Hematopoietic multipotent progenitor cell treated with erythropoietin and hydrocortisone succinate and interleukin-3 and kit ligand, for 6 days (in vitro differentiated cells): Measurements from ENCODE around the gene MAD1L1.
A peak's percentile ranks its signal among the peaks of the same experiment; 100 is the strongest.
"Not testable (repeated sequence)": the region's sequence is repeated elsewhere in the genome, so short reads cannot be mapped to it uniquely, and the experiment has no call there.

ENCODE experiments used
- DNase-seq: peaks from one replicate; pipeline ENCODE4 v3.0.0-alpha.2; 2015

Gene MAD1L1

DNA sequence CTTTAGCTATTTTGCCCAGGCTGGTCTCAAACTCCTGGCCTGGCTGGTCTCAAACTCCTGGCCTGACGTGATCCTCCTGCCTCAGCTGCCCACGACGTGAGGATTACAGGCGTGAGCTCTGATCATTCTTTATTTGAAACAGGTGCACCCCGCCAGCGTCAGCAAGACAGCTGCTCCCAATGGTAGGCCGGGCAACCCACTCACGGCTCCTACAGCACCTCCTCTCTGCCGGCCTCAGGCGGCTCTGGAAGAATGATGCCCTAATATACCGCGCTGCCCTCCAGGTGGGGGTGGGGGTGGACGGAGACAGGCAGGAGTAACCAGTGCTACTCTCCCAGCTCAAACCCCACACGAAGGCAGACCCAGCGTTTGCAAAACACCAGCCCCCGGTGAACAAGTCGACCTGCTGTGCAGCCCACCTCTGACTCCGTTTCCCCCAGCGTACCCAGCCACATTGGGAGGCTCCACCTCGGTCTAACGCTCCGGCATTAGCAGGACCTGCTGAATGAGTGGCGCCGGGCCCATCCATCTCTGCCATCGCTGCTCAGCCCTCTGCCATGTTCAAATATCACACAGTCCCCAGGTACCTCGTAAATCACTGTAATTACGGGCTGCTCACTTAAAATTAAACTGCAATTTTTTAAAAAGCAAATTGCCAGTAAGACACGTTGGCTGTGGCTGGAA, 414.0 kb downstream of the MAD1L1 start:
- DNase-seq = no peak

DNA sequence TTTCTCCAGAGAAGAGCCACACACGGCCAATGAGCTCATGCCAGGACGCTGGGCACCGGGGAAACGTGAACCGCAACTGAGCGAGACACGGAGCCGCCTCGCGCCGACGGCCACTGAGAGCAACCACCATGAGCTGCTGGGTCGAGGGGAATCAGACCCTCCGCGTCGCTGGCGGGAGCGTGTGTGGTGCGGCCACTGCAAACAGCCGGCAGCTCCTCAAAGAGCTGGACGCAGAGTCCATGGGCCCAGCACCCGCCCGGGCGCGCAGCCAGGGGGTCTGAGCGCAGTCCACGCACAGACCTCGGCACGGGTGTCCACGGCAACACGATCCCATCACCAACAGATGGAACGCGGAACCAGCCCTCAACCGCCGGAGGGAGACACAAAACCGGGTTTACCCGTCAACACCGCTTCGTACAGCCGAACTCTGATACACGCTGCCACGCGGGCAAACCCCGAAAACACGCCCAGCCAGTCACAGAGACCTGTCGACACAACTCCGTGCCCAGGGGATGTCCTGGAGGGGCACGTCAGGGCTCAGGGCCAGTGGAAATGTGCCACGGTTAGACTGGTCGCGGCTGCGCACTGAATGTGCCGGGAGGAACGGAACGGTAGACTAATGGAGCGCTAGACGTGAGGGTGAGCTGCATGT, 415.6 kb downstream of the MAD1L1 start:
- no peak for DNase-seq

DNA sequence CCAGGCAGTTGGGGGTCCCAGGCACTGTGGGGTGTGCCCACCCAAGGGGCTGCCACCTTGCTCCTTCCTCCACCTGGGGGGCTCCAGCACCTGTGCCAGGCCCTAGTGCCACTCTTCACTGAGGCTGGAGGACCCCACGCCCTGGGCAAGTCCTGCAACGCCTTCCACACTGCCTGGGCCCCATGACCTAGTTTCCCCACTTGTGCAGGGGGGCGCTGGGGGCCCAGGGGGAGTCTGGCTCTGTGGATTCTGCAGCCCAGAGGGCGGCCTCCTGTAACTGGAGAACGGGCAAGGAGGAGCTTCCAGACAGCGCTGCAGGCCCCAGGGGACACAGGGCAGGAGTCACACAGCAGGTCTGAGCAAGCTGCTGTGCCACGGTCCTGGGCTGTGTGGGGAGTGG, 416.3 kb downstream of the MAD1L1 start:
- DNase-seq = not testable (repeated sequence)

DNA sequence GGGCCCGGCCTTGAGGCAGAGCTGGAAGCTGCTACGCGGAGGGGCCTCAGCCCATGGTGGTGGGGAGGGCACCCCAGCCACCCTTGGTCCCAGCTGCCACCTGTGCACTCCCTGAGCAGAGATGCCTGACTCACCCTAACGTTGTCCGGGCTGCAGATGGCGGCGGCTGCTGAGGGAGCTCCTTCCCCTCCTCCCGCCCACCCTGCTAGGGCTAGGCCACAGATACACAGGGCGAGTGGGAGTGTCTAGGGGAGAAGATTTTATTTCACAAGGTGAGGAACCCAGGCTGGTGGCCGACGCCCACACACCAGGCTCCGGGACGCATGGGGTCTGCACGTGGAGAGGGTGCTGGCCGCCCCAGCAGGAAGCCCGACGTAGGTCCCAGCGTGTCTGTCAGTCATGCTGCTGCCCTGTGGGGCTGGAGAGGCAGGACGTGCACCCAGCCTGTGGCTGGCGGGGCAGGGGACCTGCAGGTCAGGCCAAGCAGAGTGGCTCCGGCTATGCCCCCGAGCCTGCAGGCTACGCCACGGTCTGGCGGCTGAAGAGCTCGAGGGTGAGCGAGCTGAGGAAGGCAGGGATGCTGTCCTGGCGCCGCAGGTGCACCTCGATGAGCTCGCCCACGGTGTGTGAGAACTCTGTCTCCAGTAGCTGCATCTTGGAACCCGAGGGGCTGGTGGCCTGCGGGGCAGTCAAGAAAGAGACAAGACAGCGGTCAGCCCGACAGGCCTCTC, 417.0 kb downstream of the MAD1L1 start:
- not testable (repeated sequence) for DNase-seq

DNA sequence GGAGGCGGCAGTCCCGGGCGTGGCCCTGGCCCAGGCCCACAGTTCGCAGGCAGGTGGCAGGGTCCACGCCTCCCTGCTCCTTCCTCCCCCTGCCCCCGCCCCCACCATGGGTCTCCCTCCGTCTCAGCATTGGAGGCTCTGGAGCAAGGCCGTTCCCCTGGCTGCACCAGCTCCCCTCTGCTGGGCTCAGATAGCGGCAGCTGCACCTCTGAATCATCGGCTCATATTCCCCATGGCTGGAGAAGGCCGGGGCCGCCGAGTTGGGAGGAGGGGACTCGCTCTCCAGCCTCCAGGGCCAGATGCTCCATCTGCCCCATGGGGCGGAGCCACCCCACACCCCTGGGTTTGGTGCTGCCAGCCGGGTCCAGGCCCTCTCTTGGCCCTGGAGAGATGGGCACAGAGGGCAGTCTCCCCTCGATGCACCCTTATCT, 417.7 kb downstream of the MAD1L1 start:
- DNase-seq = no peak

DNA sequence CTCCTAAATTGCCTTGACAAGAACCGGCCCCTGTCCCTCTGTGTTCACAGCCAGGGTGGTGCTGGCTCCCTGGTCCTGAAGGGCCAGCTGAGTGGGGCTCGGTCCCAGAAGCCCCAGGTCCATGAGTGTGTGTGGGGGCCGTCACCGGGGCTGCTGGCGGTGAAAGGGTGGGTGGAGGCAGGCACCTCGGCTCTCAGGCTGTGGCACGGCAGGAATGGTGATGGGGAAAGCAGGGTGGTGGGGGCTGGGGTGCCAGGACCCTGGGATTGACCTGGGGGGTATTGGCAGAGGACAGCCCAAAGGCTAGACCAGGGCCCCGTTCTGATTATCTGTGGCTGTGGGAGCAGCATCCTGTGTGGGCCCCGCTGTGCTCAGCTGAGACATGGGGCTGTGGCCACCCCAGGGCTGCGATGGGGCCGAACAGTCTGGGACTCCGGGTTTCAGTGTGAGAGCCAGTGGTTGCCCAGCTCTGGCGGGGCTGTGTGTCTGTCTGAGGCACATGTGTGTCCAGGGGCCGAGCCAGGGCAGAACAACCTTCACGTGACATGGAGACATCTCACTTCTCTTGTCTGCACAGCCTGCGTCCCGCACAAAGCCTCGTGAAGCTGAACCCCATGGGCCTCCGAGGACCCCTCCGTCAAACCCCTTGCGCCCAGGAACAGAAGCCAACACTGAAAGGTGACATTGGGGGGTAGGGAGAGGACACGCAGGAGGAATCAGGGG, 418.5 kb downstream of the MAD1L1 start:
- DNase-seq = no peak

DNA sequence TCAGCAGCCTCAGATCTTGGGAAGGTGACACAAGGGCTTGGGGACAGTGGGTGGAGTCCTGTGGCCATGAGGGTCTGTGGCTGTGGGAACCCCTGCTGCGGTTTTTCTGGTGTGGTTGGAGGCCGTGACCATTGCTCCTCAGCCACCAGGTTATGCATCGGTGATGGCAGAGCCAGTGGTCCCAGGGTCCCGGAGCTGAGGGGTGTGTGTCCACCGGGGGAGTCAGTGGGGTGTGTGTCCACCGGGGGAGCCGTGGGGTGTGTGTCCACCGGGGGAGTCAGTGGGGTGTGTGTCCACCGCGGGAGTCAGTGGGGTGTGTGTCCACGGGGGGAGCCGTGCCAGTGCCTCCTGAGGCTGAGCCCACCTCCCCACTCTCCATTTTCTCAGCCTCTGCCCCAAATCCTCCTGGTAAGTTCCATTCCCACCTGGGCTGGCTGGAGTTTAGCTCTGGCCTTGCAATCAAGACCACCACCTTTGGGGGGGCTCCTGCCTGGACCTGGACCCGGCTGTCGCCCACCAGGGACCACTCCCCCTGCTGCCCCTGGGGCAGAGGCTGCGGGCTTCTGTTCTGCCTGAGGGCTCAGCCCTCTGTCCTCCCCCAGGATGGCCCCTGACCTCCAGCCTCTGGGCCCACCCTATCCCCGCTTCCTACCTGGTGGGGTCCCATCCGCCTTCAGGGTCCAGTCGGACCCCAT, 419.2 kb downstream of the MAD1L1 start:
- DNase-seq = no peak

DNA sequence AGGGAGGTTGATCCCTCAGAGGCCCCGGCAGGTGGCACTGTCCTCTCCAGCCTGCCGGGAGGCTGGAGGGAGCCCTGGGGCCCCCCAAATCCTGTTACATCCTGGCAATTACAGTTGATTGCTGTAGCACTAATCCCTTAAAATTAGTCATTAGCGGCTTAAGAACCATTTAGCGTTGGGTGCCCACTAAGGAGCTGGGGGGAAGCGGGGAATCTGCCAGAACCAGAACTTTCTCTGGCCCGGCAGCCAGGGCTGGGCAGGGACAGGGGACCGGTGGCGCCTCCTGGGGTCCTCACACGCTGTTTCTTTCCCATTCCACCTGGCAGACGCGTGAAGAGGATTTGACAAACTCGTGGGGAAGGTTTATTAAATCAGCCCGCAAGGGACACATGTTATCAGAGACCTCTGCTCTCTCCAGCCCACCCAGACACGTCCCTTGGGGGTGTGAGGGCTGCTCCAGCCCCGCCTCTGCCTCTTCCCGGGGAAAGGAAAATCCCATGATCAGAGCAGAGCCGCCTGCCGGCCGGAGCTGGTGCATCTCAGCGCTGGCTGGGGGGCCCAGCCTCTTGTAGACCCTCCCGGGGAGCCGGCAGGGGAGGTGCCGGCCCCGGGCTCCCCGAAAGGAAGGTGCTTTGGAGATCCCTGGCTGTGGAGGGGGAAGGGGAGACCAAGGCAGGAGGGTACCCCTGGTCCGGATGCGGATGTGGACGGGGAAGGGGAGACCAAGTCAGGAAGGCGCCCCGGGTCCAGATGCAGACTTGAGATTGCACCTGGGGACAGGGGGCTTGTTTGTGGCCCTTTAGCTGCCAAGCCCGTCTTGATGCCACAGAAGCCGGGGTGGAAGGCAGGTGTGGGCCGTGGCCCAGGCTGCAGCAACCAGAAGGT, 420.0 kb downstream of the MAD1L1 start:
- no peak for DNase-seq

DNA sequence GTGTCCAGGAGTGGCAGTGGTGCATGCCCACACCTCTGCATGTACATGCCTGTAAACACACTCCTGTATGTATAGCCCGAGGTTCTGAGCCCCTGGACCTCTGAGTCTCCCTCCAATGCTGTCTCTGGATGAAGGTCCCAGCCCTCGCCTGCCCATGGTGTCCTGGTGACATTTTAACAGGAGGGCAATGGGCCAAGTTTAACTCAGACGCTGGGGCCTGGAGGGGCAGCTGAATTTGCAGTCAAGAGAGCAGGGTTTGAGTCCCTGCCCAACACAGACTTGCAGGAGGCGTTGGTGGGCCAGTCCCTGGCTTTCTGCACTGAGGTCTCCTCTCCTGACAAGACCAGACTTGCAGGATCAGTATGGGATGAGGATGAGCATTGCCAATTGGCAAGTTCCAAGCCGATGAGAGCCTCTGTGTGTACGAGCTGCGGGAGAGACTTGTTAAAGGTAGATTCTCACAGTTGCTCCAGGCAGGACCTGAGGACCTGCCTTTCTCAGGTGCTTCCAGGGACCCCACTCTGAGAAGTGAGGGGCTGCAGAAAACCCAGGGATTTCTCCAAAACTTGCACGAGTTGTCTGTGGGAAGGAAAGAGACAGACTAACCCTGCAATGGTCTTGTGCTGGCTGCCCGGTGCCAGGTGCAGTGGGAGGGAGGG, 420.8 kb downstream of the MAD1L1 start:
- no peak for DNase-seq

DNA sequence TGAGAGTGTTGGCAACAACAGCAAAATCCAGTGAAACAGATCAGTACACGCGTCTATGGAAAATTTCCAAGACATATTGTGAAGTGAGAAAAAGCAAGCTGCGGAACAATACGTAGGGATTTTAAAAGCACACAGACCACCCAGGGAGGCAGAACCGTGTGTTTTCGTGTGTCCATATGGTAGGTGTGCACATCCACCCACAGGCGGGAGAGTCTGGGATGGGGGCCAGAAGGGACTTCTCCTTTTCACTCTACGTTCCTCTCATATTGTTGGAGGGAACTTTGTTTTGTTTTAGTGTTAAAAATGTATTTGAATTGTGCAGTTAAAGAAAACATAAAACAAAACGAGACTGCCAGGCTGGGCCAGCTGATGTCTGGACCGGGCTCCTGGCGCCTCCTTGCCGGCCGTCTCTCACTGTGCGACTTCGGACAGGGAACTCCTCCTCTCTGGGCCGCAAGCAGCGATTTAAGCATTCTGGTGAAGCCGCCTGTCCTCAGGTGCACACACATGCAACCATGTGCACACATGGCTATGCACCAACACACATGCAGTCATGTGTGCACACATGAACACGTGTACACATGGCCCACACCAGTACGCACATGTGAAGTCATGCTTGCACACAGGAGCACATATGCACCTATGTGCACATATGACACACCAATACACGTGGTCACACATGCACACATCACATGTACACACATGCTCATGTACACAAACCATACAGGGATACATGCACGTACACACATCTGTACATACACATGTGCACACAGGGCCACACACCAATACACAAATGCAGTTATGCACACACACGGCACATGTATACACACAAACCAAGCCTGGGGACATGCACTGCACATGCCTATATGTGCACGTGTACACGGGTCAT, 421.5 kb downstream of the MAD1L1 start:
- DNase-seq = peak; percentile 45

DNA sequence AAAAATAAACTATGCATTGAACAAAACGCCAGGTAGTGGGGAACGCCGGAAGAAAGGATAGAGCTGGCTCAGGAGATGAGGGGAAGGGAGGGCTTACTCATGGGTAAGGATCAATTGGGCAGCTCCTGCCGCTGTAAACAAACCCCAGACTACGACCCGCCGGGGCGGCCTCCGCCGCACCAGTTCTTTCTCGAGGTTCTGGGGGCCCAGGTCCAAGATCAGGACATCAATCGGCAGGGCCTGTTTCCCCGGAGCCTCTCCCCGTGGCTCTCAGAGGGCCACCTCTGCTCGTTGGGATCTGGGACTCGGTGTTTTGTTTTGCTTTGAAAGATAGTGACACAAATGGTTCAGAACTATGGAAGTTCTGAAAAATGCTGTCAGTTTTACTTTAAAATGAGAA, 422.2 kb downstream of the MAD1L1 start:
- no peak for DNase-seq

DNA sequence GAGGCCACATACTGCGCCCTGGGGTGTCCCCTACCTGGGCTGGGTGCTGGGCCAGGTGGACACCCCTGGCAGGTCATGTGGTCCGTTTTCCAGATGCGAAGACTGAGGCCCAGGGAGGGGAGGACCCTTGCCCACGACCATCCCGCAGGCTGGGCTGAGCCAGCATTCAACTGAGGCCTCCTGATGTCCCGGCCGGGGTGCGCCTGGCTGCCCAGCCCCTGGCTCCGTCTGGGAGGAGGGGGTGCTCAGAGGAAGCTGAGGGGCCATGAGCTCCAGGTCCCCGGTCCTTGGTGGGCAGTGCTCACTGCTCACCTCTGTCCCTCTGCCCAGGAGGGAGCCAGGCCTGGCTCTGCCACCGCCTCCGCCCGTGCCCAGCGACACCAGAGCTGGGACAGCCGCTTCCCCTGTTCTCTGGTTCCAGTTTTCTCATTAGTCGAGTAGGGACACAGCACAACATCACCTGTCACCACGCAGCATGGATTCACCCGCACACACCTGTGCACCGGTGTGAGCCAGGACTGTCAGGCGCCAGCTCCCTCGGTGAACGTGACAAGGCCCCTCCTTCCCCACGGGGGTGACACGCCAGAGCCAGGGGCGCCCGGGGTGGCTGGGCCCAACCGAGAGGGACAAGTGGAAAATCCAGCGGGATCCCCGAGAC, 423.0 kb downstream of the MAD1L1 start:
- DNase-seq = no peak

DNA sequence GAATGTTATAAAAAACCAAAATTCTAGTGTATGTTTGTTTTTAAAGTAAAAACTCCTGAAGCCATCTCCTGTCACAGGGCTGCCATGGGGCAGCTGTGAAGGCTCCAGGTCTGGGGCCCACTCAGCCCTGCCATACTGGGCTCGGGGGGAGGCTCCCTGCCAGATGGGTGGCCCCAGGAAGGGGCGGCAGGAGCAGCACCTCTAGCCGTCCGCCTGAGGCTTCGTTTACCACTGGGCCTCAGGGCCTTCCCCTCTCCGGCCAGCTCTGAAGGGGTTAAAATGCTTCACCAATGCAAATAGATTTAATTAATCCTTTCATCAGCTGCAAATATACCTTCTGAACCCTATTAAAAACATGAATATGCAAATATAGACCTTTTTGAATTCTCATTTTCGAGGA, 423.7 kb downstream of the MAD1L1 start:
- no peak for DNase-seq

DNA sequence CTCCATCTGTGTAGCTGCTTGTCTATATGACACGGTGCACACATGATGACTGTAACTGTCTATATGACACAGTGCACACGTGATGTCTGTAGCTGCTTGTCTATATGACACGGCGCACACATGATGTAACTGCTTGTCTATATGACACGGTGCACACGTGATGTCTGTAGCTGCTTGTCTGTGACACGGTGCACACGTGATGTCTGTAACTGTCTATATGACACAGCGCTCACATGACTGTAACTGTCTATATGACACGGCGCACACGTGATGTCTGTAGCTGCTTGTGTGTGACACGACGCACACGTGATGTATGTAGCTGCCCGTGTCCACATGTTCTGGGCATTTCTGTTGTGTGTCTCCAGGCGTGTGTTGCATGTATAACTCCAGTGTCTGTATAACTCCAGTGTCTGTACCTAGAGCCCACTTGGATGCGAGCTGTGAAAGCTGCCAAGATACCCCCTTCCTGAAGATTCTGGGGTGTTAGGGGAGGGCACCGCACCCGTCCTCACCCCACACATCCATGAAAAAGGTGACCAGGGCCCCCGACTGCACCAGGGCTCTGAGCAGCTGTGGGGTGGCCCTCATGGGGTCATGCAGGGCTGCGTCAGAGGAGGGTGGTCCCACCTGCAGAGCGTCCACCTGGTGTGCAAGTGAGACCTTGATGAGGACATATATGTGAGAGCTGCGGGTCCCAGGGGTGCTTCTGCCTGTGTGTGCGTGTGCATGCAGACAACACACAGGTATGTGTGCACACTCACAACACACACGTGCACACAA, 424.7 kb downstream of the MAD1L1 start:
- no peak for DNase-seq

DNA sequence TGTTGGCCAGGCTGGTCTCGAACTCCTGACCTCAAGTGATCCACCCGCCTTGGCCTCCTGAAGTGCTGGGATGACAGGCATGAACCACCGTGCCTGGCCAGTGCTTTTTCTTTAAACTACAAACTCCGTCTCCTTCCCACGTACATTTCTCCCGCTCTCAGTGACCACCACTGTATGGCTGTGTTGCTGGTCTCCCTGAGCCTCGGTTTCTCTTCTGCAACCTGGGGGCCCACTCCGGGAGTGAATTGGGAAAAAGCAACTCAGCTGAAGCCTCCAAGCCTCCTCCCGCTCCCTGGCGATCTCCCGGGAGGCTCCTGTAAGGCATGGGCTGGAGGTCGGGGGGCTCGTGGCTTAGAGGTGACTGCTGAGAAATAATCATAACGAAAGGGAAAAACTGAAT, 426.4 kb downstream of the MAD1L1 start:
- no peak for DNase-seq

DNA sequence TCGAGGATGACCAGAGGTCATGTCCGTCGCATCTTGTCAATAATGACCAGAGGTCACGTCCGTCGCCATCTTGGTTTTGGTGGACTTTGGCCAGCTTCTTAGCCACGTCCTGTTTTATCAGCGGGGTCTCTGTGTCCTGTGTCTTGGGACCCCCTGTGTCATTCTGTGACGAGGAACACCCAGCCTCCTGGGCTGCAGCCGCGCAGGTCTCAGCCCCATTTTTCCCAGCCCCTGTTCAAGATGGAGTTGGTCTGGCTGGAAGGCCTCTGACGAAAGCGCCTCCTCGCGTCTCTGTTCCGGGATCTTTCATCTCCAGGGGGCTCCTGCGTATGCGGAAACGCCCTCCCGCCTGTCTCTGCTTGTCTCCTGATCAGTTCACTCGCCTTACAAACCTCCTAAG, 428.4 kb downstream of the MAD1L1 start:
- no peak for DNase-seq

DNA sequence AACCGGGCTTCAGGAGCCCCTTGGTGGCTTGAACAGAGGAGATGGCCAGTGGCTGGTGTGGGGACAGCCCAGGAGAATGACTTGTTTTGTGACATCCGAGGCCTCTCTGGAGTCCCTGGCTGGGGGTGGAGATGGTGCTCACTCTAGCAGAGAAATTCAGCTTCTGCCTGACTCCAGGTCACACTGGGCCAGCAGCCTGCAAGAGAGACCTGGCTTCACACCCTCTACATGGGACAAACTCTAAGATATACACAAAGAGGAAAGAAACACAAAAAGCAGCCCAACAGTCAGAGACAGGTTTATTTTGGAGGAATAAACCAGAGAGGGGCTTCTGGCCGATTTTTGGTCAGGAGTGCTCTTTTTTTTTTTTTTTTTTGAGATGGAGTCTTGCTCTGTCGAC, 429.8 kb downstream of the MAD1L1 start:
- no peak for DNase-seq

DNA sequence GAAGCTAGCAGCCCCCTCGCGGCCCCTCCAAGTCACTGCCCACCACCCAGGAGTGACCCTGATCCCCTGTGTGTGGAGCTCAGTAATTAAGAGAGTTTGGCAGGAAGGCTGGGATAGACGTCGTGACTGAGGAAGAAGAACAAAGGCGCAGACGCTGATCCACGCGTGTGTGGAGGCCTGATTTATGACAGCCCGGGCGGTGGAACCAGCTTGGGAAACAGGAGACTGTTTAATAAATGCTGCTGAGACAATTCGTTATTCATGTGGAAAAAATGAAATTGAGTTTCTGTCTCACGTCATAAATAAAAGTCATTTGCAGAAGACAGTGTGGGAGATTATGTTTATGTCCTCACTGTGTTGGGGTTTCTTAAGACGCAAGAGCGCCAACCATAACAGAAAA, 431.8 kb downstream of the MAD1L1 start:
- DNase-seq = no peak

DNA sequence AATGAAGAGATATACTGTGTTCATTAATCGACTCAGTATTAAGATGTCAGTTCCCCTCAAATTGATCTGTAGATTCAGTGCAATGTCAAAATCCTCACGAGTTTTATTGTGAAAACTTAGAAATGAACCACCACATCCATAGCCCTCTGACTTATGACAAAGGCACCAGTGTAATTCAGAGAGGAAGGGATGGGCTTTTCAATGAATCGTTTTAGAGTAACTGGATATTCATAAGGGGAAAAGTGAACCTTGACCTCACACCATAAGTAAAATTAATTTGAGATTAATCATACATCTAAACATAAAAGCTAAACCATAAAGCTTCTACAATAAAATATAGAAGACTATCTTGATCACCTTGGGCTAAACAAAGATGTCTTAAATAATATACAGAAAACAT, 434.6 kb downstream of the MAD1L1 start:
- DNase-seq = no peak
